NCI-H1436 (cell line): ENCODE results near the gene LARGE2.

Experiments
- DNase-seq: peaks from one replicate; lab custom pipeline; 2025; lab: John Stamatoyannopoulos, UW

LARGE2 gene

DNA sequence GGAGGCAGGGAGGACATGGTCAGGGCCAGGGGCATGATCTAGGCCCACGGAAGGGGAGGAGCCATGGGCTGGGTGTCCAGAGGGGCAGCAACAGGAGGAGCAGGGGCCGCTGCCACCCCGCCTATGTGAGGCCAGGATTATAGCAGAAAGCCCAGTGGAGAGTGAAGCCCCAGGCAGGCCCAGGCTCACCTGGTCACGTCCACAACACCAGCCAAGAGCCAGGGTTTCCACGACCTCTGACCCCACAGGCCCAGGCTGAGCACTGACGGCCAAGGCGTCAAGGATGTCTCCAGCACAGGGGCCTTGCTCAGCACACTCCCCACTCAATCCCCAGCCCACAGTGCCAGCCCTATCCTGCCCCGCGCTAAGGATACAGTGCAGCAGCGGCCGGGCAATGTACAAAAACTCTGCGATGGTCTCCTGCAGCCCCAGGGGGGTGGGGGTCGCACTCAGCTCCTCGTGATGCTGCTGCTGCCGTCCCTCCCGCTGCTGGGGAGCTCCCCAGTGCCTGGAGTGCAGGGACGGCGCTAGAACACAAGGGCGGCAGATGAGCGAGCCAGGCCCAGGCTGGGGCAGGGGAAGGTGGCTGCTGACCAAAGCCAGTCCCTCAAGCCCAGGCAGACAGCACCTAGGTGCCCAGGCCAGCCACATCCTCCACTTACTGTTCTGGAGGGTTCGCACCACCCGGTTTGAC, 8.4 kb upstream of the LARGE2 start:
- no peak for DNase-seq

GRCh38 chr11:45915446-45915845, 7.0 kb upstream of the LARGE2 start:
- DNase-seq, result no peak

- DNase-seq, result no peak
Measured at GRCh38 chr11:45917286-45917622, 5.2 kb upstream of the LARGE2 start.

DNA sequence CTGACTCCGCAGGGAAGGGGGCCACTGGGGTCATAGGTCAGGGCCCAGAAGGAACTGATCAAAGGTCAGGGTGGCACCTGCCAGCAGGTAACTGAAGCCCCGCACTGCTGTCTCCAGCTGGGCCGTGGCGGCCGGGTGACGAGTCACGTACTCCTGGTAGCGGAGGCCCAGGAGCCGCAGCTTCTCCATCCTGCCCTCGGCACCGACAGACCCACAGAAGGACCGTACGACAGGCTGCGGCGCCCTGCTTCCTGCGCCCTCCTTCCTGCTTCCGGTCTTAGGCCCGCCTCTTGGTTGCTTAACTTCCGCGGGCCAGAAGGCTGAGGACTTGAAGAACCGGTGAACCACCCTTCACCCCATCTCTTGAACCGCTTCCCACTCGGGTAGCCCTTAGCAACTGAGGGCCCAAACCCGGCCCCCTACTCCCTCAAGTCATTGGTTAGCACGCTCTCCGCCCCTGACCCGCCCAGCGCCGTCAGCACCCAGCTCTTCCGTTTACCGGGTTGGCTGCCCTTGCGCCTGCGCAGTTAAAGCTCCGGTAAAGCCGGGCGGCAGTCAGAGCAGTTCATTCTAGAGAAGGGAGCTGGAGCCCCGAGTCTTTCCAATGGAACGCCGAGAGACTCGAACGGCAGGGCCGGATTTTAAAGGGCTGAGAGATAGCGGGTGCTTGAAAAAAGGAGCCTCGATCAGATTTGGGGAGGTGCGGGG, 4.7 kb upstream of the LARGE2 start, which contains the start of gene PEX16:
TSS of gene PEX16 (minus strand) at position 255 of the 708 bp plus-strand sequence. CDS start at position 189, 66 bp downstream.
- peak; percentile 95 for DNase-seq

GRCh38 chr11:45918331-45918941, 4.0 kb upstream of the LARGE2 start:
- peak; percentile 61 for DNase-seq

DNA sequence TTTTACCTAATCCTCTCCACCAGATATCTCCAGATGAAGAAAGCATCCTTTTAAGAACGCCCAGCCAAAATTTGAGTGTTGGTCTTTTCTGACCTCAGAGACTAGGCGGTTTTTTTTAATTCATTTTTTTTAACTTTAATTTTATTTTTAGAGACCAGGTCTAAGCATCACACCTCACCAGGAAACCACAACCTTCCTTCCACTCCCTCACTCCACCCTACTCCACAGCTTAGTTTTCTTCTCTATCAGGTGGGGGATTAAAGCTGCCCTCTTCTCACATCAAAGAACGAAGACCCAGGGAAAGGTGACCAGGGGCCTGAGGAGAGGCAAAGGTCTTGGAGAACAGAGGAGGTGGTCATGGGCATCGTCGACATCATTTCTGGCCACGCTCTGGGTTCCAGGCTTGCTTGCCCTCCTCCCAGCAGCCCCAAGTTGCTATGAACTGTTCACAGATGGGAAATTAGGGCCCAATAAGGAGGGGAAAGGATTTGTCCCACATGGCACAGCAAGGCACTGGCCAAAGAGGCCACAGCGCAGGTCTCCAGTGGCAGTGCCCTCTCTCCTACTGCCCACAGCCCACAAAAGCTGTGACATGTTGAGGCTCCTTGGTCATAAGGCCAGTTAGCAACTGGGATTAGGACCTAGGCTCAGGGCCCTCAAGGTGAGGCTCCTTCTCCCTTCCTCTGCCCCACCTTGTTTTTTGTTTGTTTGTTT, 3.3 kb upstream of the LARGE2 start:
- no peak for DNase-seq

- no peak for DNase-seq
Measured at GRCh38 chr11:45919806-45920530, 2.5 kb upstream of the LARGE2 start.

DNA sequence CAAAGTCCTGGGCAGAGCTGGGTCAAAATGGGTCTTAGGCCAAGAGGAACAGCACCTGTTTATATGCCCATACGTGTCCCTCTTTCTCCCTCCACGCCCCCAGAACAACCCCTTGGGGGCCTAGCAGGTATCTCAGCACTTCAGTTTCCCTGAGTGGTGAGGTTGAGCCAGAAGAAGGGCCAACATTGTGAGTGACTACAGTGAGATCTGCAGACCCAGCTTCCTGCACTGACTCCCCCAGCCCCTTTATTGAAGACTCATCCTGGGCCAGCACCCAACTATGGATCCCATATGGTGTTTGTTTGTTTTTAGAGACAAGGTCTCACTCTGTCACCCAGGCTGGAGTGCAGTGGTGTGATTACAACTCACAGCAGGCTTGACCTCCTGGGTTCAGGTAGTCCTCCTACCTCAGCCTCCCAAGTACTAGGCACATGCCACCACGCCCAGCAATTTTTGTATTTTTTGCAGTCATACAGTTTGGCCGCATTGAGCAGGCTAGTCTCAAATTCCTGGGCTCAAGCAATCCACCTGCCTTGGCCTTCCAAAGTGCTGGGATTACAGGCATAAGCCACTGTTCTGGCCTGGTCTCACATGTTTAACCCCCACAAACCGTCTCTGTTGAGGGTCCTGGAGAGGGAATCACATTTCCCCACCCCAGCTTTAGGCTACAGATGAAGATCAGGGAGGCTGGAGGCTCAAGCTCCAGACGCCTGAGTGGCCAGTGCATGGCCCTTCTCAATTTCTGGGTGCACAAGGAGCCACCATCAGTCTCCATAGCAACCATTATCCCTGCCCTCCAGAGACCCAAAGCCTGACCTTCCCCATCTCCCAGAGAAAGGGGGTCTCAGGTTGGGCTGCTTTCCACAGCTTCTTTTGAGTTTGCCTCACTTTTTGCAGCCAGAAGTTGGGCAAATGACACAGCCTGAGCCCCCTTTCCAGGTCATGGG, 1.7 kb upstream of the LARGE2 start:
- DNase-seq, result no peak

DNA sequence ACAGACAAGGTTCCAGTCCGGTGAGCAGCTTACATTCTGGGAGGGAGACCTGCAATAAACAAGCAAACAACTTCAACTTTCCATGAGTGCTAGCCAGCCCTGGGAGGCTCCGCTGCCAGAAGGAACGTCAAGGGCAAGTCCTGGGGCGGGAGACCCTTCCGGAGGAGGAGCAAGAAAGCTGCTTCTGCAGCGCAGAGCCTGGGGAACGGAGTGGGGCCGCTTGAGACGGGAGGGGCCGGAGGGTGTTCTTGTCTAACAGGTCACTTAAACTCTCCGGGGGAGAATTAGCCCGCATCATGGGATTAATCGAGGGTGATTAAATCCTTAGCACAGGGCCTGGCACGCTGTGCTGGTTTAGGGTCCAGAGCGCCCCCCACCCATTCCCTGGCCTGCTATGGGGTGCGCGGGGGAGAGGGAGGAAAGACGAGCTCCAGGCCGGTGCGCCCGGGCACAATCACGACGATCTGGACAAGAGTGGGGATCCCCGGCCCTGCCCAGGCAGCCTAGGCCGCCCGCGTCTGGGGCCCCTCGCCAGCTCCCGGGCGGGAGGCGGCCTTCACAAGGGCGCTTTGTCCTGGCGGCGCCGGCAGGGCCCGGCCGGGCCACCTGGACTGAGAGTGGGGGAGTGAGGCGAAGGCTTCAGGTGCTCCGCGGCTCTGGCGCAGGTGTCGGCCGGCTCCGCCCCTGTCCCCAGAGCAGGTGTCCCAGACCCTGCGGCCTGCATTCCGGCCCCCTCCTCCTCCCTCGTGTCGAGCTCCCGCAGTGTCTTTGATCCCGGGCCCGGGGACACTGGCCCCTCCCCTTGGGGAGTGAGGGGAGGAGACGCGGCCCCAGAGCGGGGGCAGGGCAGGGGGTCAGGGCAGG, 663 bp upstream of the LARGE2 start:
- DNase-seq, result peak; percentile 59

- no peak for DNase-seq
Measured at GRCh38 chr11:45924036-45924915, 1.8 kb downstream of the LARGE2 start.

- DNase-seq, result no peak
Measured at GRCh38 chr11:45924927-45925326, 2.5 kb downstream of the LARGE2 start.

- no peak for DNase-seq
Measured at GRCh38 chr11:45925550-45925949, 3.1 kb downstream of the LARGE2 start.

- no peak for DNase-seq
Measured at GRCh38 chr11:45926001-45926401, 3.5 kb downstream of the LARGE2 start.

GRCh38 chr11:45926536-45927331, 4.3 kb downstream of the LARGE2 start:
- DNase-seq, result no peak

DNA sequence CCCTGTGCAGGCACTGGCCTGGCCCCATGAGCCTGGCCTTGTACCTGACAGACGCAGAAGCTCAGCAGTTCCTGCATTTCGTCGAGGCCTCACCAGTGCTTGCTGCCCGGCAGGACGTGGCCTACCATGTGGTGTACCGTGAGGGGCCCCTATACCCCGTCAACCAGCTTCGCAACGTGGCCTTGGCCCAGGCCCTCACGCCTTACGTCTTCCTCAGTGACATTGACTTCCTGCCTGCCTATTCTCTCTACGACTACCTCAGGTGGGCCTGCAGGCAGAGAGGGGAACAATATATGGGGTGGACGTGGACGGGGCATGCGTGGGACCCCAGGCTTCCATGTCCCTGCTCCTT, 4.9 kb downstream of the LARGE2 start:
- no peak for DNase-seq

GRCh38 chr11:45927684-45928413, 5.4 kb downstream of the LARGE2 start:
- no peak for DNase-seq

GRCh38 chr11:45928535-45929215, 6.2 kb downstream of the LARGE2 start:
- no peak for DNase-seq
